Measurements from ENCODE around the gene SZT2. TPM values are rescaled to one million over a fixed set of nuclear protein-coding genes. Genes with fewer than 3 reads are reported as not detected.
A peak's percentile ranks its signal among the peaks of the same experiment; 100 is the strongest.

SZT2 gene
- total and polyA plus RNA-seq, 2 of the 13 experiments (the other 11 are each of a cell fraction or from before 2014, with no cell fraction given), result 8.0 to 8.8 TPM

DNA sequence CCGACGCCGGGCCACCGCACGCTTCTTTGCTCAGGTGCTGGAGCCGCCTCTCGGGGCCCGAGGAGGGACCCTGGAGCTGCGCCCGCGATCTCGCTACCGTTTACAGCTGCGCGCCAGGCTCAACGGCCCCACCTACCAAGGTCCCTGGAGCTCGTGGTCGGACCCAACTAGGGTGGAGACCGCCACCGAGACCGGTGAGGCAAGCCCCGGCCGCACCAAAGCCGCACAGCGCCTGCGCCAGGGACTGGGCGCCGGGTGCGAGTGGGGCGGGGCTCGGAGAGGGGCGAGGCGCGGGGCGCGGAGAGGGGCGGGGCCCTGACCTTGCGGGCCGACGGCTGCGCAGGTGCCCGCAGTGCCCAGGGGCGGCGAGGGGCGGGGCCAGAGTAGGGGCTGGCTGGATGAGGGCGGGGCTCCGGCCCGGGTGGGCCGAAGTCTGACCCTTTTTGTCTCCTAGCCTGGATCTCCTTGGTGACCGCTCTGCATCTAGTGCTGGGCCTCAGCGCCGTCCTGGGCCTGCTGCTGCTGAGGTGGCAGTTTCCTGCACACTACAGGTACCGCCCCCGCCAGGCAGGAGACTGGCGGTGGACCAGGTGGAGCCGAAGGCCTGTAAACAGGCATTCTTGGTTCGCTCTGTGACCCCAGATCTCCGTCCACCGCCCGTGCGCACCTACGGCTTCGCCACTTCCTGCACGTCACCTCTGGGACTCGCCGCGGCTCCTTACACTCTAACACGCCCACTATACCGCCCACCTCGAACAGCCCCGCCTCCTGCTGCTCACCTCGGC lies 40.7 kb upstream of the SZT2 start (continued):
- TF ChIP-seq ZNF441 (CRISPR knock-in tag; IDR thresholded peaks at IDR 0.05; ENCODE audit: borderline replicate concordance) (peak; percentile 85), BORCS8-MEF2B (CRISPR knock-in tag; IDR thresholded peaks at IDR 0.05) (0 out of 2 replicates have a peak, but pooled peaks have one; percentile 31), DNMT3B (CRISPR knock-in tag; conservative IDR thresholded peaks at IDR 0.05) (no peak), ZNF124 (CRISPR knock-in tag; IDR thresholded peaks at IDR 0.05) (no peak; the same call in 1 of the 2 replicates), ZSCAN20 (CRISPR knock-in tag; IDR thresholded peaks at IDR 0.05; ENCODE audit: borderline replicate concordance) (no peak; the same call in none of the 2 replicates), SNAI1 (CRISPR knock-in tag; IDR thresholded peaks at IDR 0.05; ENCODE audit: borderline replicate concordance) (no peak; the same call in 1 of the 2 replicates), ZNF460 (CRISPR knock-in tag; IDR thresholded peaks at IDR 0.05; ENCODE audit: borderline replicate concordance) (no peak), ZNF704 (CRISPR knock-in tag; IDR thresholded peaks at IDR 0.05; ENCODE audit: borderline replicate concordance) (peak; percentile 67; the same call in 1 of the 2 replicates), ZFYVE20 (CRISPR knock-in tag; IDR thresholded peaks at IDR 0.05; ENCODE audit: borderline replicate concordance, low read depth) (no peak), ZBTB46 (CRISPR knock-in tag; IDR thresholded peaks at IDR 0.05; ENCODE audit: borderline replicate concordance) (no peak), AKAP8 (CRISPR knock-in tag; IDR thresholded peaks at IDR 0.05) (0 out of 2 replicates have a peak, but pooled peaks have one; percentile 63), ZNF264 (CRISPR knock-in tag; IDR thresholded peaks at IDR 0.05) (peak; percentile 45; the same call in 1 of the 2 replicates), ZNF660 (CRISPR knock-in tag; IDR thresholded peaks at IDR 0.05; ENCODE audit: borderline replicate concordance, low read depth) (no peak)
- TF ChIP-seq, protein P1, sequence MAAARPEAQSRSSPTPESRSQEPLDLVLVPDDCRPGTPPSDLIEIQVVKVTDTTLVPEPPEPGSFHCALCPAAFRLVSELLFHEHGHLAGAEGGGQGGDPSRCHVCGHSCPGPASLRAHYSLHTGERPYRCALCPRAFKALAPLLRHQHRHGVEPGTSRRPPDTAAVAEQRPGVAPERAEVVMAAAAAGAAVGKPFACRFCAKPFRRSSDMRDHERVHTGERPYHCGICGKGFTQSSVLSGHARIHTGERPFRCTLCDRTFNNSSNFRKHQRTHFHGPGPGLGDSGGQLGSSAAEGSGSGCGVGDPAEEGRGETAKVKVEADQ (CRISPR knock-in tag; IDR thresholded peaks at IDR 0.05; ENCODE audit: borderline replicate concordance), result no peak; the same call in 1 of the 2 replicates
- TF ChIP-seq, protein P2, sequence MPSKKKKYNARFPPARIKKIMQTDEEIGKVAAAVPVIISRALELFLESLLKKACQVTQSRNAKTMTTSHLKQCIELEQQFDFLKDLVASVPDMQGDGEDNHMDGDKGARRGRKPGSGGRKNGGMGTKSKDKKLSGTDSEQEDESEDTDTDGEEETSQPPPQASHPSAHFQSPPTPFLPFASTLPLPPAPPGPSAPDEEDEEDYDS (CRISPR knock-in tag; IDR thresholded peaks at IDR 0.05), result peak; percentile 46; the same call in 1 of the 2 replicates
- TF ChIP-seq, protein P3, sequence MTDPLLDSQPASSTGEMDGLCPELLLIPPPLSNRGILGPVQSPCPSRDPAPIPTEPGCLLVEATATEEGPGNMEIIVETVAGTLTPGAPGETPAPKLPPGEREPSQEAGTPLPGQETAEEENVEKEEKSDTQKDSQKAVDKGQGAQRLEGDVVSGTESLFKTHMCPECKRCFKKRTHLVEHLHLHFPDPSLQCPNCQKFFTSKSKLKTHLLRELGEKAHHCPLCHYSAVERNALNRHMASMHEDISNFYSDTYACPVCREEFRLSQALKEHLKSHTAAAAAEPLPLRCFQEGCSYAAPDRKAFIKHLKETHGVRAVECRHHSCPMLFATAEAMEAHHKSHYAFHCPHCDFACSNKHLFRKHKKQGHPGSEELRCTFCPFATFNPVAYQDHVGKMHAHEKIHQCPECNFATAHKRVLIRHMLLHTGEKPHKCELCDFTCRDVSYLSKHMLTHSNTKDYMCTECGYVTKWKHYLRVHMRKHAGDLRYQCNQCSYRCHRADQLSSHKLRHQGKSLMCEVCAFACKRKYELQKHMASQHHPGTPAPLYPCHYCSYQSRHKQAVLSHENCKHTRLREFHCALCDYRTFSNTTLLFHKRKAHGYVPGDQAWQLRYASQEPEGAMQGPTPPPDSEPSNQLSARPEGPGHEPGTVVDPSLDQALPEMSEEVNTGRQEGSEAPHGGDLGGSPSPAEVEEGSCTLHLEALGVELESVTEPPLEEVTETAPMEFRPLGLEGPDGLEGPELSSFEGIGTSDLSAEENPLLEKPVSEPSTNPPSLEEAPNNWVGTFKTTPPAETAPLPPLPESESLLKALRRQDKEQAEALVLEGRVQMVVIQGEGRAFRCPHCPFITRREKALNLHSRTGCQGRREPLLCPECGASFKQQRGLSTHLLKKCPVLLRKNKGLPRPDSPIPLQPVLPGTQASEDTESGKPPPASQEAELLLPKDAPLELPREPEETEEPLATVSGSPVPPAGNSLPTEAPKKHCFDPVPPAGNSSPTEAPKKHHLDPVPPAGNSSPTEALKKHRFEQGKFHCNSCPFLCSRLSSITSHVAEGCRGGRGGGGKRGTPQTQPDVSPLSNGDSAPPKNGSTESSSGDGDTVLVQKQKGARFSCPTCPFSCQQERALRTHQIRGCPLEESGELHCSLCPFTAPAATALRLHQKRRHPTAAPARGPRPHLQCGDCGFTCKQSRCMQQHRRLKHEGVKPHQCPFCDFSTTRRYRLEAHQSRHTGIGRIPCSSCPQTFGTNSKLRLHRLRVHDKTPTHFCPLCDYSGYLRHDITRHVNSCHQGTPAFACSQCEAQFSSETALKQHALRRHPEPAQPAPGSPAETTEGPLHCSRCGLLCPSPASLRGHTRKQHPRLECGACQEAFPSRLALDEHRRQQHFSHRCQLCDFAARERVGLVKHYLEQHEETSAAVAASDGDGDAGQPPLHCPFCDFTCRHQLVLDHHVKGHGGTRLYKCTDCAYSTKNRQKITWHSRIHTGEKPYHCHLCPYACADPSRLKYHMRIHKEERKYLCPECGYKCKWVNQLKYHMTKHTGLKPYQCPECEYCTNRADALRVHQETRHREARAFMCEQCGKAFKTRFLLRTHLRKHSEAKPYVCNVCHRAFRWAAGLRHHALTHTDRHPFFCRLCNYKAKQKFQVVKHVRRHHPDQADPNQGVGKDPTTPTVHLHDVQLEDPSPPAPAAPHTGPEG (CRISPR knock-in tag; IDR thresholded peaks at IDR 0.05), result 0 out of 2 replicates have a peak, but pooled peaks have one; percentile 62
